GM19452 (cell line): ENCODE measurements around the gene CDH4.

ENCODE experiments used
- ATAC-seq: cut with Tn5 transposase; IDR thresholded peaks from one replicate; pipeline ENCODE4 v1.9.1; 2021; ENCODE audit not compliant: unreplicated experiment

The CDH4 gene

GRCh38 chr20:61697666-61698597 lies 445.9 kb downstream of the CDH4 start:
- ATAC-seq = no peak

DNA sequence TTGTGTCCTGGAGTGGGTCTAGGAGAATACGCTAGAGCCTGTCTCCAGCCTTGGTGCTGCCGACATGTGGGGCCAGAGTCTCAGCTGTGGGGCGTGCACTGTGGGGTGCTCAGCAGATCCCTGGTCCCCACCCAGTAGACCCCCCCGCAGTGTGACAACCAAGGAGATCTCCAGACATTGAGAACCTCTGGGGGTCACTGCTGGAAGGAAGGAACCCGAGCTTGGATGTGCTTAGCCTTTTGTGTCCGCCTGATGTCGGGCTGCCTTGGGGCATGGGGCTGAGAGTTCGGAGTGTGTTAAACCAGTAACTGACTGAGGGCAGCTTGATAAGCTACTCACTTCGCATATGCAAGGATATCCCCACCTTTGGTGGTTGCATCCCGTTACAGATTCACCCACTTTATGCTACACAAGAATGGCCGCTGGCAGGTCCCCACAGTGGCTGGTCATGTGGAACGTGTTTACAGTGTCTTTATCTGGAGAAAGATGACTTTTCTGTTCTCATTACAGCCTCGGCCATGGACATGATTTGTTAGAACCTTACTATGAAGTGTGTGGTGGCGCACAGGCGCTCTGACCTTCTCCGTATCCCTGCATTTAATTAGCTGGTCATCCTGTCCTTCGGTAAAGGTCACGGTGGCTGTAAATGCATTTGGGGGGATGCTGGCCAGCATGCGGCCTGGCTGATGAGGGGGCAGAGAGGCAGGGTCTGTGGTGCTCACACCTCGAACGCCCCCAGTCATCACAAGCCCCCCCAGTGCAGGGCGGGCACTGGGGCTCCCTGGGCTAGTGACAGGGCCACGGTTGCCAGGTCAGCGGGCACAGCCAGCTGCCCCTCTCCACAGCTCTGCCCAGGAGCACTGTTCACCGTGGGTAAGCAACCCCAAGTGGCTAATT lies 446.8 kb downstream of the CDH4 start:
- ATAC-seq = no peak

GRCh38 chr20:61699495-61700374 lies 447.7 kb downstream of the CDH4 start:
- no peak for ATAC-seq

DNA sequence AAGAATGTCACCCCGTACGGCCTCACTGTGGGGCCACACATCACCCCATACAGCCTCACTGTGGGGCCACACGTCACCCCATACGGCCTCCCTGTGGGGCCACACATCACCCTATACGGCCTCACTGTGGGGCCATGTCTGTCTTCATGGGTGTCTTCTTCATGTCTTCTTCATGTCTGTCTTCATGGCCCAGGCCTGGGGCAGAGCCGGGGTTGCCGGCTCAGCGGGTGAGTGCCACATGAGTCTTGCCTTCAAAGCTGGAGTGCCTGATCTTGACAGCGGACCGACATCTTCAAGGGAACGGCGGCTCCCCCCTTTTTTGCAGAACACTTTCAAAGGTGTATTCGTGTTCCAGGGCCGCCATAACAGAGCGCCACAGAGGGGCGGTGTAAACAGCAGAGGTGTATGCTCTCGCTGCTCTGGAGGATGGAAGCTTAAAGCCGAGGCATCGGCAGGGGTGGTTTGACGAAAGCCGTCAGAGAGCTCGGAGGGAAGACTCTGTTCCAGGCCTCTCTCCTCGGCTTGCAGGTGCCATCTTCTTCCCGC lies 448.6 kb downstream of the CDH4 start:
- ATAC-seq = no peak

DNA sequence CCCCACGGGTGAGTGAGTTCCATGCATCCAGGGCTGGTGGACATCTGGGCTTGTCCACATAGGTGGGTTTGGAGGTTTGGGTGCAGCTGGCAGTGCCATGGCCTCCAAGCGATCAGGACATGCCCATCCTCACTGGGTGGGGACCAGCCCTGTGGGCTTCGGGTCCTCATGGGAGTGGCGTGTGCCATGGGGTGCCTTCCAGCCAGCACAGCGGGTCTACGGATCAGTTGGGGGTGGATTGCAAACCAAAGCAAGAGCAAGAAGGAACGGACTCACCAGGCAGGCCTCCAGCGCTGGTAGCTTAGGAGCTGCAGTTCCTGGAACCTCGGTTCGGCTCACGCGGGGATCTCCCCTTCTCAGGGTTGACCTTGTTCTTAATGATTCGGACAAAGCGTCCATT lies 449.3 kb downstream of the CDH4 start:
- ATAC-seq = no peak

- no peak for ATAC-seq
Measured at GRCh38 chr20:61701802-61702201, 449.7 kb downstream of the CDH4 start.

- no peak for ATAC-seq
Measured at GRCh38 chr20:61702246-61702645, 450.2 kb downstream of the CDH4 start.

- no peak for ATAC-seq
Measured at GRCh38 chr20:61704661-61705060, 452.6 kb downstream of the CDH4 start.

GRCh38 chr20:61705386-61706258 lies 453.6 kb downstream of the CDH4 start:
- ATAC-seq = no peak

DNA sequence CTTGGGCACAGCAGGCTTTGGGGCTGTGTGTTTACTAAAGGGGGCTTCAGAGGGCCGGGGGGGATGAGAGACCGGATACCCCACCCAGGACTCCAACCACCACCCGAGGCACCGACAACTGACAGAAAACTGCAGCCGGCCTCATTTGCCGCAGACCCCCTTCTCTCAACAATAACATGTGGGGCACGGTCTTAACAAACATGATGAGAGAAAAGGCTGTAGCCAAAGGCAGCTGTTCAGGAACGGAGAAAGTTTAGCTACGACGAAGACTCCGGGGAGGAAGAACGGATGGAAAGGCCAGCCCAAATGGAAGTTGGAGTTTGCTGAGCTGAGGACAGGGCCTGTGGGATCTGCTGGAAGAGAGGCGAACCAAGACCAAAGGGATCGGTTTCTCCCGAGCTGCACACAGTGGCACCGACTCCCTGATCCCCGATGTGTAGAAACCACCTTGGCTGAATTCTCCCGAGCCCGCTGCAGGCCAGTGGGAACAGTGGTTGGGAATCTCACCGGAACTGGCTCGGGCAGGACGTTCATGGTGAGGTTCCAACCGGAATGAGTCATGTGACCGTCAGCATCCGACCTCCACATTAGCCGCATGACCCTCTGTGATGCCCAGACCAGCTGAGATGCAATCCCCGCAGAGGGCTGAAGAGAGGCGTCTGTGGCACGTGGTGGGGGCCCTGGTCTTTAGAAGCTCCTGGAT lies 454.3 kb downstream of the CDH4 start:
- no peak for ATAC-seq

- no peak for ATAC-seq
Measured at GRCh38 chr20:61708891-61709290, 456.8 kb downstream of the CDH4 start.

DNA sequence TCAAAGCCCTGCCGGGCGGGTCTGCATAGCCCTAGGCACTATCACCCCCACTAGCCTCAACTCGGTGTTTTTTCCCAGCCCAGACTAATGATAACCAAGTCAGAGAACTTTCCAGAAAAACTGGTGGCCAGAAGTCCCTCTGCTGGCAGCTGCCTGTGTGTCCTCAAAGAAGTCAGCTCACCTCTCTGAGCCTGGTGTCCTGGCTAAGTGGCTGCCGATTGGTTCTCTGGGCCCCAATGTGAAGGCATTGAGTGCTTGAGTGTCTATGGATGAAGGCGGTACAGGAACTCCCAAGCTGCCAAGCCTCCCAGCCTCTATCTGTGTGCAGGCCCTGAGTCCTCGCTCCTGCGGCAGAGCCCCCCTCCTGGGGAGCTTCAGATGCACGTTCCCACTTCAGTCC lies 458.0 kb downstream of the CDH4 start:
- no peak for ATAC-seq

- ATAC-seq = no peak
Measured at GRCh38 chr20:61712688-61713087, 460.6 kb downstream of the CDH4 start.

- ATAC-seq = no peak
Measured at GRCh38 chr20:61718361-61719005, 466.4 kb downstream of the CDH4 start.

DNA sequence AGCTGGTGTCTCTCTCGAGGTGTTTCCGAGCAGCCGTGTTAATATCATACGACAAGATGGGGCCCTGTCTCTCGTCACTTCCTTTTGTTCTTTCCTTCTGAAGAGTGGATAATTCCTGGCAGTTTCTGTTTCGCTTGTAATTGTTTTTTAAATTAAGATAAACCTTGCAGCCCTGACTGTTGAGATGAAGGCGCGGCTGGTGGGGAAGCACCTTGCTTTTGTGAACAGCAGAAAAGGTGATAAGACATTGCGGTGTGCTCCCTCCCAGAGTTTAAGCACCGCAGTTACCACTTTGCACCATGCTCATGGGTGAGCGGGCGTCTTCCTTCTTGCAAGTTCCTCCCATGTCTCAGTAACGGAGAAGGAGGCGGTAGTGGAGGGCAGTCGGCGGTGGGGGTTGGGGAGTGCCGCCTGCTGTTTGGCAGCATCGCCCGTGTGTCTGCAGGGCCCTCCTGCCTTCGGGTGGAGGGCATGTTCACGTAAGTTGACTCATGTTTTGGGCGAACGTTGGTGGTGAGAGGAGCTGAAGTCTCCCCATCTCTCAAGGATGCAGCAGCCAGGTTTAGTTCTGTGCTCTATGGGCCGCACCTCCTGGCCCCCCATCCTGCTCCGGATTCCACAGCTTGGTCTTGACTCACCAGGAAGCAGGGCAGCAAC lies 467.8 kb downstream of the CDH4 start:
- ATAC-seq = no peak

GRCh38 chr20:61720348-61720696 lies 468.3 kb downstream of the CDH4 start:
- no peak for ATAC-seq

GRCh38 chr20:61722146-61722678 lies 470.2 kb downstream of the CDH4 start:
- ATAC-seq = no peak
